Tibial nerve (tissue), 4 donors: Measurements from ENCODE around the gene MPZL2. TPM values are rescaled to one million over a fixed set of nuclear protein-coding genes. Genes with fewer than 3 reads are reported as not detected.

Source experiments
- DNase-seq, 2 donors: peaks; one replicate each; pipeline ENCODE4 v3.0.0-alpha.2; 2019; ENCODE audit warnings: low spot score in 2 of 2
- H3K27ac ChIP-seq, 4 donors: fragments of 200-600 bp; sonication (generic) in 3 of 4; one replicate each; pipeline ENCODE4 v1.5.1; 2017 to 2019; ENCODE audit warnings: mild to moderate bottlenecking in 1 of 4
- H3K27me3 ChIP-seq, 2 donors: fragments of 200-600 bp; sonication (generic) in 1 of 2; one replicate each; pipeline versions ENCODE4 v1.5.1 to v1.6.0; 2017 to 2019
- H3K36me3 ChIP-seq, 3 donors: fragments of 200-600 bp; sonication (generic); one replicate each; pipeline ENCODE4 v1.5.1; 2018 to 2019
- H3K4me1 ChIP-seq, 4 donors: fragments of 200-600 bp; sonication (generic) in 3 of 4; one replicate each; pipeline ENCODE4 v1.5.1; 2017 to 2019
- H3K4me3 ChIP-seq, 4 donors: fragments of 200-600 bp; sonication (generic) in 3 of 4; one replicate each; pipeline ENCODE4 v1.5.1; 2017 to 2019; ENCODE audit warnings: mild to moderate bottlenecking in 1 of 4, moderate library complexity in 1 of 4
- H3K9me3 ChIP-seq, 4 donors: fragments of 200-600 bp; sonication (generic) in 3 of 4; one replicate each; pipeline ENCODE4 v1.5.1; 2017 to 2019
- CTCF ChIP-seq, 5 experiments: fragments of 200-600 bp in 3 of 5; fragments of 450-650 bp in 2 of 5; sonication (generic) in 3 of 5; IDR thresholded peaks; one replicate each; pipeline ENCODE4 v1.5.1; 2016 to 2019; ENCODE audit warnings: antibody characterized with exemption in 5 of 5, mild to moderate bottlenecking in 3 of 5, moderate library complexity in 2 of 5
- EP300 ChIP-seq, 2 donors: sonication (generic); formaldehyde crosslinking; IDR thresholded peaks; one replicate each; pipeline ENCODE4 v1.6.1; 2017; ENCODE audit warnings: antibody characterized with exemption in 2 of 2, mild to moderate bottlenecking in 1 of 2
- POLR2A ChIP-seq, 2 donors: fragments of 450-650 bp; IDR thresholded peaks; one replicate each; pipeline ENCODE4 v1.6.1; 2017; ENCODE audit warnings: antibody characterized with exemption in 2 of 2, mild to moderate bottlenecking in 2 of 2, moderate library complexity in 2 of 2
- whole genome bisulfite sequencing, 2 donors: methylation state at CpG; one replicate each; pipeline ENCODE4 v1.1.5; 2018; 5-methylcytosine and 5-hydroxymethylcytosine counted together
- total RNA-seq, 4 donors: library from RNA; depleted of rRNA; stranded (reverse); fragments of >200 nt; gene quantifications; one replicate each; pipeline ENCODE4 v1.1.0, GENCODE V29; 2016

MPZL2 gene
- total RNA-seq, 4 donors from 2014 or later = 6.7 to 53.7 (median 27.0) TPM

GRCh38 chr11:118223992-118224391 is 40.1 kb downstream of the MPZL2 start:
- H3K9me3 ChIP-seq = no peaks in the 10 kb centered on the region
- TF ChIP-seq EP300 (IDR thresholded peaks at IDR 0.05) (no peak), CTCF (IDR thresholded peaks at IDR 0.05) (no peak), POLR2A (IDR thresholded peaks at IDR 0.05) (no peak)
- no peaks in the 10 kb centered on the region for H3K36me3 ChIP-seq
- H3K27ac ChIP-seq = peak overlapping the region in 2 of 4 donors; percentile 22 to 32
- peaks cover 0 to 26% of the 10 kb centered on the region in 2 donors for H3K27me3 ChIP-seq
- DNase-seq = no peak
- peaks cover 0 to 9% (median 0%) of the 10 kb centered on the region in 4 donors for H3K4me1 ChIP-seq
- peak overlapping the region in 2 of 4 donors; percentile 26 to 36 for H3K4me3 ChIP-seq
- 79 to 82% methylated on average over 6 of the region's 6 CpGs for whole genome bisulfite sequencing, 2 donors

GRCh38 chr11:118223570-118223969 is 40.5 kb downstream of the MPZL2 start:
- DNase-seq = no peak
- H3K4me1 ChIP-seq = peaks cover 0 to 9% (median 0%) of the 10 kb centered on the region in 4 donors
- H3K27me3 ChIP-seq = peaks cover 0 to 26% of the 10 kb centered on the region in 2 donors
- H3K36me3 ChIP-seq = no peaks in the 10 kb centered on the region
- H3K27ac ChIP-seq = peak overlapping the region in 1 of 4 donors; percentile 32
- 67 to 77% methylated on average over 2 of the region's 2 CpGs for WGBS, 2 donors
- H3K9me3 ChIP-seq = no peaks in the 10 kb centered on the region
- no peak for TF ChIP-seq CTCF (IDR thresholded peaks at IDR 0.05)
- TF ChIP-seq POLR2A (IDR thresholded peaks at IDR 0.05) = no peak
- TF ChIP-seq EP300 (IDR thresholded peaks at IDR 0.05) = no peak
- peak overlapping the region in 2 of 4 donors; percentile 26 to 36 for H3K4me3 ChIP-seq

- TF ChIP-seq CTCF (IDR thresholded peaks at IDR 0.05) = no peak
- TF ChIP-seq POLR2A (IDR thresholded peaks at IDR 0.05) = no peak
- no peak for TF ChIP-seq EP300 (IDR thresholded peaks at IDR 0.05)
- Histone ChIP-seq H3K9me3 (no peaks in the 10 kb centered on the region), H3K27me3 (peaks cover 0 to 28% of the 10 kb centered on the region in 2 donors), H3K27ac (no peak overlapping the region), H3K4me3 (no peak overlapping the region), H3K4me1 (peaks cover 0 to 6% (median 0%) of the 10 kb centered on the region in 4 donors), H3K36me3 (no peaks in the 10 kb centered on the region)
- WGBS, 2 donors = 51 to 53% methylated on average over 4 of the region's 4 CpGs
- DNase-seq = no peak
Observed at GRCh38 chr11:118222437-118222836, 41.7 kb downstream of the MPZL2 start.

- Histone ChIP-seq H3K4me1 (no peaks in the 10 kb centered on the region), H3K27me3 (peaks cover 0 to 32% of the 10 kb centered on the region in 2 donors), H3K9me3 (no peaks in the 10 kb centered on the region), H3K4me3 (no peak overlapping the region), H3K36me3 (no peaks in the 10 kb centered on the region), H3K27ac (no peak overlapping the region)
- 56 to 69% methylated on average over 5 of the region's 5 CpGs for WGBS, 2 donors
- no peak for DNase-seq
- TF ChIP-seq EP300 (IDR thresholded peaks at IDR 0.05) (no peak), POLR2A (IDR thresholded peaks at IDR 0.05) (no peak), CTCF (IDR thresholded peaks at IDR 0.05) (no peak)
Observed at GRCh38 chr11:118221419-118221818, 42.7 kb downstream of the MPZL2 start.

- H3K4me3 ChIP-seq = no peak overlapping the region
- H3K9me3 ChIP-seq = no peaks in the 10 kb centered on the region
- DNase-seq = no peak
- H3K27ac ChIP-seq = no peak overlapping the region
- H3K27me3 ChIP-seq = peaks cover 0 to 48% of the 10 kb centered on the region in 2 donors
- no peaks in the 10 kb centered on the region for H3K36me3 ChIP-seq
- H3K4me1 ChIP-seq = peaks cover 0 to 4% (median 0%) of the 10 kb centered on the region in 4 donors
- WGBS, 2 donors = 43 to 56% methylated on average over 1 of the region's 1 CpG
- no peak for TF ChIP-seq EP300 (IDR thresholded peaks at IDR 0.05)
- no peak for TF ChIP-seq POLR2A (IDR thresholded peaks at IDR 0.05)
- no peak for TF ChIP-seq CTCF (IDR thresholded peaks at IDR 0.05)
Observed at GRCh38 chr11:118219732-118220131, 44.4 kb downstream of the MPZL2 start.
